NB4 (cell line): ENCODE measurements around the gene FLNC.

ENCODE experiments used
- DNase-seq: peaks from one replicate; pipeline ENCODE4 v3.0.0; 2010; ENCODE audit warnings: low read depth
- H3K4me3 ChIP-seq: one replicate; pipeline ENCODE4 v1.5.1; 2011; ENCODE audit warnings: mild to moderate bottlenecking, low read depth, low read length, moderate library complexity
- MYC ChIP-seq: IDR thresholded peaks from 2 replicates; pipeline ENCODE4 v1.6.1; 2011; ENCODE audit warnings: low read depth, low read length
- POLR2A ChIP-seq: IDR thresholded peaks from 2 replicates; pipeline ENCODE4 v1.6.1; 2011; ENCODE audit warnings: mild to moderate bottlenecking; ENCODE audit not compliant: insufficient read length; ENCODE audit errors: extremely low read depth
- TF ChIP-seq, protein P1 (sequence below): IDR thresholded peaks from one replicate; pipeline ENCODE4 v1.5.1; 2012; ENCODE audit warnings: low read depth, low read length
- TF ChIP-seq, protein P2 (sequence below): IDR thresholded peaks from 2 replicates; pipeline ENCODE4 v1.6.1; 2011; ENCODE audit warnings: low read depth, low read length

The FLNC gene

DNA sequence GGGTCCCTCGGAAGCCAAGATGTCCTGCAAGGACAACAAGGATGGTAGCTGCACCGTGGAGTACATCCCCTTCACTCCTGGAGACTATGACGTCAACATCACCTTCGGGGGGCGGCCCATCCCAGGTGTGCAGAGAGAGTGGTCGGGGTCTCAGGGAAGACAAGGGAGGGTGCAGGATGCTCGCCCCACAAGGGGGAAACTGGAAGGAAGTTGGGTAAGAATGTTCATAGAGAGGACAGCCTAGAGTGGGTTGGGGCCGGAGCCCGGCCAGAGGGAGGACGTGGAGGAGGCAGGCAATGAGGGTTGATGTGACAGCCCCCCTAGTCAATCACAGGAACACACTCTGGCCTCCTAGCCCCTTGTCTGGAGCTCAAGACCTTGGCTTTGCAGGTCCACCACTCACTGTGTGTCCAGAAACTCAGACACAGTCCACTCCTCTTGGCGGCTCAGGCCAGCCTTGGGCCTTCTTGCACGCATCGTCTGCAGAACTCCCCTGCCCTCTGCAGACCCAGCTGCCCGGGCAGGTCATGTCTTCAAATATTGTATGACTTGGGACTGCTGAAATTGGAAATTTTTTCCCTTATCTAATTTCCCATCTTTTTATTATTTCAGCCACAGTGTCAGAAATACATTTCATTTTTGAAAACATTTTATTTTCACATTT lies 16.7 kb downstream of the FLNC start:
- no peak for DNase-seq
- TF ChIP-seq POLR2A (no peak), MYC (no peak)
- TF ChIP-seq, protein P1, sequence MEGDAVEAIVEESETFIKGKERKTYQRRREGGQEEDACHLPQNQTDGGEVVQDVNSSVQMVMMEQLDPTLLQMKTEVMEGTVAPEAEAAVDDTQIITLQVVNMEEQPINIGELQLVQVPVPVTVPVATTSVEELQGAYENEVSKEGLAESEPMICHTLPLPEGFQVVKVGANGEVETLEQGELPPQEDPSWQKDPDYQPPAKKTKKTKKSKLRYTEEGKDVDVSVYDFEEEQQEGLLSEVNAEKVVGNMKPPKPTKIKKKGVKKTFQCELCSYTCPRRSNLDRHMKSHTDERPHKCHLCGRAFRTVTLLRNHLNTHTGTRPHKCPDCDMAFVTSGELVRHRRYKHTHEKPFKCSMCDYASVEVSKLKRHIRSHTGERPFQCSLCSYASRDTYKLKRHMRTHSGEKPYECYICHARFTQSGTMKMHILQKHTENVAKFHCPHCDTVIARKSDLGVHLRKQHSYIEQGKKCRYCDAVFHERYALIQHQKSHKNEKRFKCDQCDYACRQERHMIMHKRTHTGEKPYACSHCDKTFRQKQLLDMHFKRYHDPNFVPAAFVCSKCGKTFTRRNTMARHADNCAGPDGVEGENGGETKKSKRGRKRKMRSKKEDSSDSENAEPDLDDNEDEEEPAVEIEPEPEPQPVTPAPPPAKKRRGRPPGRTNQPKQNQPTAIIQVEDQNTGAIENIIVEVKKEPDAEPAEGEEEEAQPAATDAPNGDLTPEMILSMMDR = no peak
- TF ChIP-seq, protein P2, sequence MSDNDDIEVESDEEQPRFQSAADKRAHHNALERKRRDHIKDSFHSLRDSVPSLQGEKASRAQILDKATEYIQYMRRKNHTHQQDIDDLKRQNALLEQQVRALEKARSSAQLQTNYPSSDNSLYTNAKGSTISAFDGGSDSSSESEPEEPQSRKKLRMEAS = no peak
- H3K4me3 ChIP-seq = no peak overlapping the region

DNA sequence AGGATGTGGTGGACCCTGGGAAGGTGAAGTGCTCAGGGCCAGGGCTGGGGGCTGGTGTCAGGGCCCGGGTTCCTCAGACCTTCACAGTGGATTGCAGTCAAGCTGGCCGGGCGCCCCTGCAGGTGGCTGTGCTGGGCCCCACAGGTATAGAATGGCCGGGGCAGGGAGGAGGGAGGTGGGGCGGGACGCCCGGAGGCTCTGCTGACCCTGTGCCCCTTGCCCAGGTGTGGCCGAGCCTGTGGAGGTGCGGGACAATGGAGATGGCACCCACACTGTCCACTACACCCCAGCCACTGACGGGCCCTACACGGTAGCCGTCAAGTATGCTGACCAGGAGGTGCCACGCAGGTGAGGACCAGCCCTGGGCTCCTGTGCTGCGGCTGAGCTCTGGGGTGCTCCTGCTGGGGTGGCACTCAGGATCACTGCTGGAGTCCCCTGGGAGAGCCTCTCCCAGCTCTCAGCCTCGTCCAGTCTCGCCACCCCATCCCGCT lies 17.6 kb downstream of the FLNC start:
- TF ChIP-seq, protein P2 = no peak
- TF ChIP-seq POLR2A (no peak), MYC (no peak)
- TF ChIP-seq, protein P1 = no peak
- H3K4me3 ChIP-seq = no peak overlapping the region
- no peak for DNase-seq

DNA sequence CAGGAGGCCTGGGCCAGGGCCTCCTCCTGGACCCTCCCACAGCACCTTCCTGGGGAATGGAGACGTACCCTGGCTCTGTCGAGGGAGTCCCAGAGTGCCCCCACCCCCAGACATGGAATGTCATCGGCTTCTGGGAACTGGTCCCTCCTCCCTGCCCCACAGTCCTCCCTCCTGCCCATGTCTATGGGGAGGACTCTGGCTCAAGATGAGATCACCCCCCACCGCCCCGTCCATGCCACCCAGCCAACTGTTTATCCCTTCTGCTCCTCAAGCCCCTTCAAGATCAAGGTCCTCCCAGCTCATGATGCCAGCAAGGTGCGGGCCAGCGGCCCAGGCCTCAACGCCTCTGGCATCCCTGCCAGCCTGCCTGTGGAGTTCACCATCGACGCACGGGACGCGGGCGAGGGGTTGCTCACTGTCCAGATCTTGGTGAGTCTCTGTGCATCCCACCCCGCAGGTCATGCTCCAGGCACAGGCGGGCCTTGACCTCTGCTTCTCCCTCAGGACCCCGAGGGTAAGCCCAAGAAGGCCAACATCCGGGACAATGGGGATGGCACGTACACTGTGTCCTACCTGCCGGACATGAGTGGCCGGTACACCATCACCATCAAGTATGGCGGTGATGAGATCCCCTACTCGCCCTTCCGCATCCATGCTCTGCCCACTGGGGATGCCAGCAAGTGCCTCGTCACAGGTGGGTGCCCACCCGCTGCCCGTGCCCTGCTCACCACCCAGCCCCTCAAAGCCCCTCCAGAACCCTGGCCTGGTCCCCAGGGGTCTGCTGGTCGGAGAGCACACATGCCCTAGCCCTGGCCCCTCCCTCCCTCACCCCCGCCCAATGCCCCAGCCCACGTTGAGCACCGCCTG lies 18.3 kb downstream of the FLNC start:
- H3K4me3 ChIP-seq = no peak overlapping the region
- TF ChIP-seq, protein P2 = no peak
- TF ChIP-seq, protein P1 = no peak
- no peak for TF ChIP-seq POLR2A
- TF ChIP-seq MYC = no peak
- no peak for DNase-seq

DNA sequence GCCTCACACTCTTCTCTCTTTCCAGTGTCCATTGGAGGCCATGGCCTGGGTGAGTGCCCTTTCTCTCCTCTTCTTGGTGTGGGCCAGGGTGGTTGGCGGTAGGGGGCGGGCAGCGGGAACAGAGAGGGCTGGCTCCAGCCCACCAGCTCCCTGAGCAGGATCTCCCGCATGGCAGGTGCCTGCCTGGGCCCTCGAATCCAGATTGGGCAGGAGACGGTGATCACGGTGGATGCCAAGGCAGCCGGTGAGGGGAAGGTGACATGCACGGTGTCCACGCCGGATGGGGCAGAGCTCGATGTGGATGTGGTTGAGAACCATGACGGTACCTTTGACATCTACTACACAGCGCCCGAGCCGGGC lies 18.9 kb downstream of the FLNC start:
- H3K4me3 ChIP-seq = no peak overlapping the region
- TF ChIP-seq, protein P1 = no peak
- TF ChIP-seq POLR2A (no peak), MYC (no peak)
- TF ChIP-seq, protein P2 = no peak
- DNase-seq = no peak

DNA sequence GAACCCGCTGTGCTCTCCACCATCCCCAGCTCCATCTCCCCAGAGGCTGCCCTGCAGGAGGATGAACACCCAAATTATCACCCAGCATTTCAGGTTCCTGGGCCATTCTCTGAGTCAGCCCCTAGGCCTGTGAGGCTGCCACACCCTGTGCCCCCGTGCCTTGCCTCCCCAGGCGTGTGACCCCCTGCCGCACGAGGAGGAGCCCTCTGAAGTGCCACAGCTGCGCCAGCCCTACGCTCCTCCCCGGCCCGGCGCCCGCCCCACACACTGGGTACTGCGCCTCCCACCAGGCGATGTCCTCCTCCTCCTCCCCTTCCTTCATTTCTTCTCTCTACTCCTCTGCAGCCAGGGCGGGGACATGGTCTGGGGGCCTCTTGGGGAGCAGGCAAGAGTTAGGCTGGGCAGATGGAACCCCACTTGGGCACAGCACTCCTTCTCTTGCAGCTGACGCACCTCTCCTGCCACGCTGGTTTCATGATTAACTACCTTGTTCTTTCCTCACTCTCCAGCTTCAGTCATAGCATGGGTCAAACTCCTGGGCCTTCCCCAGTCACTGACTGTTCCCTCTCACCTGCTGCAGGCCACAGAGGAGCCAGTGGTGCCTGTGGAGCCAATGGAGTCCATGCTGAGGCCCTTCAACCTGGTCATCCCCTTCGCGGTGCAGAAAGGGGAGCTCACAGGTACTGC lies 19.7 kb downstream of the FLNC start:
- no peak for DNase-seq
- H3K4me3 ChIP-seq = no peak overlapping the region
- TF ChIP-seq POLR2A = no peak
- TF ChIP-seq MYC = no peak
- TF ChIP-seq, protein P1 = no peak
- TF ChIP-seq, protein P2 = no peak
